BLaER1 treated with 17β-estradiol and CSF1 and Interleukin-3, amounts not matched to agents 10 nM and 100 nM (cell line): Measurements from ENCODE around the gene SMIM10L2A.
"Not testable (repeated sequence)": the region's sequence is repeated elsewhere in the genome, so short reads cannot be mapped to it uniquely, and the experiment has no call there.

ENCODE experiments used
- H3K27ac ChIP-seq, 11 experiments: shearing (Covaris generic); formaldehyde crosslinking; 2 replicates each; pipeline ENCODE4 v1.8.1; 2022
- H3K27me3 ChIP-seq, 11 experiments: shearing (Covaris generic); formaldehyde crosslinking; 2 replicates each; pipeline ENCODE4 v1.8.1; 2022
- H3K36me3 ChIP-seq, 11 experiments: shearing (Covaris generic); formaldehyde crosslinking; 2 replicates each; pipeline ENCODE4 v1.8.1; 2022
- H3K4me1 ChIP-seq, 10 experiments: shearing (Covaris generic); formaldehyde crosslinking; 2 replicates each; pipeline ENCODE4 v1.8.1; 2022
- H3K4me2 ChIP-seq, 11 experiments: shearing (Covaris generic); formaldehyde crosslinking; 2 replicates each; pipeline ENCODE4 v1.8.1; 2022
- H3K4me3 ChIP-seq, 10 experiments: shearing (Covaris generic); formaldehyde crosslinking; 2 replicates each; pipeline ENCODE4 v1.8.1; 2022
- H3K9ac ChIP-seq, 11 experiments: shearing (Covaris generic); formaldehyde crosslinking; 2 replicates each; pipeline ENCODE4 v1.8.1; 2022
- H3K9me3 ChIP-seq, 11 experiments: shearing (Covaris generic); formaldehyde crosslinking; replicated peaks in 1 of 11; 2 replicates each; pipeline ENCODE4 v1.8.1; 2022
- H4K20me1 ChIP-seq, 11 experiments: shearing (Covaris generic); formaldehyde crosslinking; 2 replicates each; pipeline ENCODE4 v1.8.1; 2022
- Cebpa-rat ChIP-seq, 11 experiments: shearing (Covaris generic); IDR thresholded peaks; 2 replicates each; pipeline ENCODE4 v1.8.1; 2022

SMIM10L2A gene

DNA sequence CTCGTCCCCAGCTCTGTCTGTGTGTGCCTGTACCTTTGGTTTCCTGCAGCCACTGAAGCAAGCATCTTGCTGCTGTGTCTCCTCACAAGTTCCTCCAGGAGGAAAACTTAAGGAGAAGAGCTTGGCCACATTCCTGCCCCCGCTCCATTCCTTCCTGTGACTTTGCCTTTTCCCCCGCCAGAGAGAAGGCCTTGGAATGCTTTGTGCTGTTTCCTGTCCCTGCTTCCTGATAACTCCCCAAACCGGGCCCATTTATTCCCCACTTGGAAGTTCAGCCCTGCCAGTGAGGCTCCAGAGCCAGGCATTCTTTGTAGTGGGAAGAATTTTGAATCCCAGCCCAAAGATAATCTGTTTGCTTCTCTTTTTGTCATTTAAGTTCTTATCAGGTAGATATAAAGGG is 33.1 kb downstream of the SMIM10L2A start:
- no peaks in the 10 kb centered on the region for H3K36me3 ChIP-seq
- H3K9ac ChIP-seq: no peak overlapping the region
- no peak overlapping the region for H3K4me2 ChIP-seq
- H3K27ac ChIP-seq: no peak overlapping the region
- H4K20me1 ChIP-seq: peaks cover 0 to 12% (median 0%) of the 10 kb centered on the region in 11 experiments; a peak in 5 of 22 replicates
- TF ChIP-seq Cebpa-rat (IDR thresholded peaks at IDR 0.05): no peak
- H3K4me1 ChIP-seq: no peaks in the 10 kb centered on the region
- H3K9me3 ChIP-seq: peaks cover 13 to 27% (median 21%) of the 10 kb centered on the region in 11 experiments
- no peak overlapping the region for H3K4me3 ChIP-seq
- peaks cover 71 to 99% (median 91%) of the 10 kb centered on the region in 11 experiments for H3K27me3 ChIP-seq

GRCh38 chrX:135461756-135462155 is 40.0 kb downstream of the SMIM10L2A start:
- peaks cover 13 to 24% (median 19%) of the 10 kb centered on the region in 11 experiments for H3K9me3 ChIP-seq
- not testable (repeated sequence) for H3K4me1 ChIP-seq, H3K9ac ChIP-seq

DNA sequence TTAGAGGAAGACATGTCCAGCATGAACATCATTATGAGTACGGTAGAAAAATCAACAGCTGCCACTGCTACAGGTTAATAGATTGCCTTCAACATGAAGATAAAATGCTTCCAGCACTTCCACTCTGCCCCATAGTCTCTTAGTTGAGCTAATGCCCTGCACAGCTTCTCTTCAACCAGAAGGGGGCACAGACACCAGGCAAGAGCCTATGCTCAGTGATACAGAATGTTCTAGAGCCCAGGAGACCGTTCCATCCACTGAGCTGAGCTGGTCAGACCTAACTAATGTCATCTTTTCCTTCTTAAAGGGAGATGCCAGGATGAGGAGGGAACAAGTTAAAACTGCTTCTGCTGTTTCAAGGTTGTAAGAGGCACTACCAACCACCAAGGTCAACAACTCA is 42.2 kb downstream of the SMIM10L2A start:
- Histone ChIP-seq H3K4me1 (no peaks in the 10 kb centered on the region), H3K27me3 (peaks cover 87 to 100% (median 98%) of the 10 kb centered on the region in 11 experiments), H3K4me3 (no peak overlapping the region), H3K9ac (no peak overlapping the region), H3K27ac (no peak overlapping the region), H3K9me3 (peaks cover 0 to 6% (median 0%) of the 10 kb centered on the region in 11 experiments; a peak in 3 of 22 replicates), H3K36me3 (no peaks in the 10 kb centered on the region), H3K4me2 (no peak overlapping the region), H4K20me1 (no peaks in the 10 kb centered on the region; a peak in 3 of 22 replicates)
- no peak for TF ChIP-seq Cebpa-rat (IDR thresholded peaks at IDR 0.05)

More at GRCh38 chrX:135461756-135462155, 40.0 kb downstream of the SMIM10L2A start:
- not testable (repeated sequence) for H4K20me1 ChIP-seq, H3K4me2 ChIP-seq, H3K27ac ChIP-seq, H3K36me3 ChIP-seq, H3K4me3 ChIP-seq
- H3K27me3 ChIP-seq: peaks cover 67 to 99% (median 92%) of the 10 kb centered on the region in 11 experiments

DNA sequence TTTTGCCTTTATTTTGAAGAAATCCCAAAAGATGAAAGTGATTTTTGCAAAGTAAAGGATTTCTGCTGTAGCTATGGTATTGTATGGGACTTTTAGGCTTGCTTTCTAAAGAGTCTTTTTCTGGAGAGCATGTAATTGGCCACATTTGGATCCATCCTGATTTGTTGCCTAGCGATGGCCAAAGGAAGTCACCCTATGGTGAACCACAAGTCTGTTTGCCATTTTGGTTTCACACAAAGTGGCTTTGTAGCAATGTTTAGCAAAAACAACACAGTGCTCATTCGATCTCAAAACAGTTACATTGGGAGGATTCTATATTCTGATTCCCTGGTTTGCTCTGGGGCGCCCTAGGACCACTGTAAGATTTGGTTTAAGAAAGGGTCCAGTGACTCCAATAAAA is 54.6 kb downstream of the SMIM10L2A start:
- TF ChIP-seq Cebpa-rat (IDR thresholded peaks at IDR 0.05): no peak

DNA sequence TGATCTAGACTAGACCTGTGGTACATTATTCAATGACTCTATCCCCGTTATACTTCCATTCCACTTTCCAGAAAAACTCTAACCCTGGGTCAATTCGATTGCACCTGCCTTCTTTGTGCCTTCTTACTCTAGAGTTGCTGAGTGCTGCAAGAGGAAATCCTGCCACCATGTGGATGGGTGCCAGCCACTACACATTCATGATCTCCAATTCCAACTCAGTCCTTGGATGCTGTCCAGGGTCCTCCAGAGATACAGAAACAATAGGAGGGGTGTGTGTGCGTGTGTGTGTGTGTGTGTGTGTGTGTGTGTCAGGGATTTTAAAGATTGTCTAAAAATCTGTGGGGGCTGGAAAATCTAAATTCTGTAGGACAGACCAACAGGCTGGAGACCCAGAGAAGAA is 55.8 kb downstream of the SMIM10L2A start:
- Histone ChIP-seq H3K4me2 (no peak overlapping the region), H3K27ac (no peak overlapping the region), H3K9ac (no peak overlapping the region), H3K9me3 (no peaks in the 10 kb centered on the region), H3K4me3 (no peak overlapping the region), H4K20me1 (peaks cover 0 to 6% (median 0%) of the 10 kb centered on the region in 11 experiments; a peak in 2 of 22 replicates), H3K36me3 (no peaks in the 10 kb centered on the region), H3K27me3 (peaks cover 80 to 99% (median 94%) of the 10 kb centered on the region in 11 experiments), H3K4me1 (no peaks in the 10 kb centered on the region)
- TF ChIP-seq Cebpa-rat (IDR thresholded peaks at IDR 0.05): no peak

More for the DNA sequence above, 54.6 kb downstream of the SMIM10L2A start:
- no peaks in the 10 kb centered on the region for H3K9me3 ChIP-seq
- no peak overlapping the region for H3K9ac ChIP-seq
- no peaks in the 10 kb centered on the region for H3K4me1 ChIP-seq
- H3K4me3 ChIP-seq: no peak overlapping the region
- peaks cover 79 to 99% (median 94%) of the 10 kb centered on the region in 11 experiments for H3K27me3 ChIP-seq
- no peak overlapping the region for H3K27ac ChIP-seq
- H3K4me2 ChIP-seq: no peak overlapping the region
- peaks cover 0 to 6% (median 0%) of the 10 kb centered on the region in 11 experiments; a peak in 1 of 22 replicates for H4K20me1 ChIP-seq
- H3K36me3 ChIP-seq: no peaks in the 10 kb centered on the region
